Fibroblast of lung (primary cell): ENCODE measurements around the gene TGFB3. TPM values are rescaled to one million over a fixed set of nuclear protein-coding genes. Genes with fewer than 3 reads are reported as not detected.

ENCODE experiments used
- DNase-seq, 2 donors: peaks; one replicate each; pipeline versions ENCODE4 v3.0.0 to v3.0.0-alpha.2; 2010; ENCODE audit warnings: low read depth in 2 of 2
- H2AFZ ChIP-seq: 2 replicates; pipeline ENCODE4 v1.5.1; 2012; ENCODE audit warnings: low read length, control low read depth, inconsistent platforms
- H3K27ac ChIP-seq: 2 replicates; pipeline ENCODE4 v1.5.1; 2011; ENCODE audit warnings: low read length, control low read depth; ENCODE audit not compliant: insufficient read depth
- H3K27me3 ChIP-seq: 2 replicates; pipeline ENCODE4 v1.5.1; 2011; ENCODE audit warnings: mild to moderate bottlenecking, low read length; ENCODE audit not compliant: control insufficient read depth, insufficient read depth
- H3K36me3 ChIP-seq: 2 replicates; pipeline ENCODE4 v1.5.1; 2011; ENCODE audit warnings: low read length; ENCODE audit not compliant: control insufficient read depth, insufficient read depth
- H3K4me1 ChIP-seq: 2 replicates; pipeline ENCODE4 v1.5.1; 2011; ENCODE audit warnings: low read length; ENCODE audit not compliant: control insufficient read depth, insufficient read depth; ENCODE audit errors: extremely low read depth
- H3K4me2 ChIP-seq: 2 replicates; pipeline ENCODE4 v1.5.1; 2011; ENCODE audit warnings: low read length, control low read depth; ENCODE audit not compliant: insufficient read depth; ENCODE audit errors: extremely low read depth
- H3K4me3 ChIP-seq, 4 experiments: fragments of 200-600 bp in 1 of 4; sonication (generic) in 1 of 4; replicated peaks in 1 of 4; 2 replicates each; pipeline ENCODE4 v1.5.1; 2011 to 2016; ENCODE audit warnings: low read length in 4 of 4, low read depth in 3 of 4, mild to moderate bottlenecking in 3 of 4, control low read depth in 2 of 4, inconsistent platforms in 1 of 4, mixed read lengths in 1 of 4; ENCODE audit not compliant: insufficient read depth in 1 of 4; ENCODE audit errors: control extremely low read depth in 1 of 4
- H3K79me2 ChIP-seq: 2 replicates; pipeline ENCODE4 v1.5.1; 2012; ENCODE audit warnings: mild to moderate bottlenecking, low read length, inconsistent platforms; ENCODE audit not compliant: control insufficient read depth, insufficient read depth
- H3K9ac ChIP-seq: 2 replicates; pipeline ENCODE4 v1.5.1; 2011; ENCODE audit warnings: mild to moderate bottlenecking, low read length, control low read depth; ENCODE audit not compliant: insufficient read depth
- H3K9me3 ChIP-seq: 2 replicates; pipeline ENCODE4 v1.5.1; 2012; ENCODE audit warnings: low read depth, low read length; ENCODE audit not compliant: control insufficient read depth, insufficient read depth
- H4K20me1 ChIP-seq: 2 replicates; pipeline ENCODE4 v1.5.1; 2011; ENCODE audit warnings: low read length; ENCODE audit not compliant: control insufficient read depth, insufficient read depth; ENCODE audit errors: extremely low read depth
- CTCF ChIP-seq, 2 donors: IDR thresholded peaks in 1 of 2; conservative IDR thresholded peaks in 1 of 2; 1 replicate in 1 of 2; 2 replicates in 1 of 2; pipeline ENCODE4 v1.5.1; 2011 to 2012; ENCODE audit warnings: low read length in 2 of 2, control low read depth in 1 of 2, inconsistent platforms in 1 of 2, low read depth in 1 of 2, mild to moderate bottlenecking in 1 of 2
- EZH2 ChIP-seq: IDR thresholded peaks from 2 replicates; pipeline ENCODE4 v1.5.1; 2012; ENCODE audit warnings: low read length, control low read depth, mild to moderate bottlenecking; ENCODE audit errors: missing control alignments
- polyA plus RNA-seq, 2 donors: library from polyadenylated mRNA; depleted of rRNA in 1 of 2; stranded (reverse) in 1 of 2; unstranded in 1 of 2; fragments of >200 nt; gene quantifications; 2 replicates each; pipeline ENCODE4 v1.2.1, GENCODE V29; 2011 to 2012; ENCODE audit warnings: missing spikeins in 1 of 2
- total RNA-seq: library from RNA; depleted of rRNA; stranded (reverse); fragments of >200 nt; gene quantifications from 2 replicates; pipeline ENCODE4 v1.2.1, GENCODE V29; 2014

The TGFB3 gene
- total and polyA plus RNA-seq, 2 donors (not counting 1 experiment from before 2014, with no cell fraction given) = 5.9 to 30.8 TPM

GRCh38 chr14:75961662-75962061, 20.1 kb downstream of the TGFB3 start:
- H3K27me3 ChIP-seq = no peaks in the 10 kb centered on the region
- no peak overlapping the region for H3K27ac ChIP-seq
- H3K4me1 ChIP-seq = no peaks in the 10 kb centered on the region
- H2AFZ ChIP-seq = no peak overlapping the region
- no peak overlapping the region for H3K9ac ChIP-seq
- no peaks in the 10 kb centered on the region for H4K20me1 ChIP-seq
- no peaks in the 10 kb centered on the region for H3K36me3 ChIP-seq
- no peak for TF ChIP-seq EZH2
- TF ChIP-seq CTCF (conservative IDR thresholded peaks at IDR 0.05 in 1 of 2, IDR thresholded peaks at IDR 0.05 in 1 of 2; ENCODE audit: low read depth in 1 of 2, low read length in 2 of 2) = no peak
- DNase-seq = no peak
- no peak overlapping the region for H3K4me3 ChIP-seq
- H3K9me3 ChIP-seq = no peaks in the 10 kb centered on the region
- no peaks in the 10 kb centered on the region for H3K79me2 ChIP-seq
- H3K4me2 ChIP-seq = no peak overlapping the region

- H3K79me2 ChIP-seq = no peaks in the 10 kb centered on the region
- H3K4me3 ChIP-seq = no peak overlapping the region
- H4K20me1 ChIP-seq = no peaks in the 10 kb centered on the region
- H3K4me1 ChIP-seq = no peaks in the 10 kb centered on the region
- H3K9me3 ChIP-seq = no peaks in the 10 kb centered on the region
- TF ChIP-seq EZH2 (no peak), CTCF (conservative IDR thresholded peaks at IDR 0.05 in 1 of 2, IDR thresholded peaks at IDR 0.05 in 1 of 2; ENCODE audit: low read depth in 1 of 2, low read length in 2 of 2) (no peak)
- H3K36me3 ChIP-seq = no peaks in the 10 kb centered on the region
- H3K27me3 ChIP-seq = no peaks in the 10 kb centered on the region
- no peak for DNase-seq
- no peak overlapping the region for H2AFZ ChIP-seq
- H3K4me2 ChIP-seq = no peak overlapping the region
- H3K9ac ChIP-seq = no peak overlapping the region
- no peak overlapping the region for H3K27ac ChIP-seq
These were observed 21.6 kb downstream of the TGFB3 start for GRCh38 chr14:75960231-75960630.

- TF ChIP-seq EZH2 = no peak
- TF ChIP-seq CTCF (conservative IDR thresholded peaks at IDR 0.05 in 1 of 2, IDR thresholded peaks at IDR 0.05 in 1 of 2; ENCODE audit: low read depth in 1 of 2, low read length in 2 of 2) = no peak
- H3K4me3 ChIP-seq = no peak overlapping the region
- H3K36me3 ChIP-seq = no peaks in the 10 kb centered on the region
- no peaks in the 10 kb centered on the region for H3K27me3 ChIP-seq
- no peaks in the 10 kb centered on the region for H3K4me1 ChIP-seq
- no peak overlapping the region for H3K27ac ChIP-seq
- H3K4me2 ChIP-seq = no peak overlapping the region
- H3K9ac ChIP-seq = no peak overlapping the region
- no peak overlapping the region for H2AFZ ChIP-seq
- no peaks in the 10 kb centered on the region for H3K79me2 ChIP-seq
- no peaks in the 10 kb centered on the region for H4K20me1 ChIP-seq
- H3K9me3 ChIP-seq = no peaks in the 10 kb centered on the region
- no peak for DNase-seq
These were observed 22.8 kb downstream of the TGFB3 start for GRCh38 chr14:75959031-75959430.
